Measurements from ENCODE around the gene KIF6.

- TF ChIP-seq, protein P1, sequence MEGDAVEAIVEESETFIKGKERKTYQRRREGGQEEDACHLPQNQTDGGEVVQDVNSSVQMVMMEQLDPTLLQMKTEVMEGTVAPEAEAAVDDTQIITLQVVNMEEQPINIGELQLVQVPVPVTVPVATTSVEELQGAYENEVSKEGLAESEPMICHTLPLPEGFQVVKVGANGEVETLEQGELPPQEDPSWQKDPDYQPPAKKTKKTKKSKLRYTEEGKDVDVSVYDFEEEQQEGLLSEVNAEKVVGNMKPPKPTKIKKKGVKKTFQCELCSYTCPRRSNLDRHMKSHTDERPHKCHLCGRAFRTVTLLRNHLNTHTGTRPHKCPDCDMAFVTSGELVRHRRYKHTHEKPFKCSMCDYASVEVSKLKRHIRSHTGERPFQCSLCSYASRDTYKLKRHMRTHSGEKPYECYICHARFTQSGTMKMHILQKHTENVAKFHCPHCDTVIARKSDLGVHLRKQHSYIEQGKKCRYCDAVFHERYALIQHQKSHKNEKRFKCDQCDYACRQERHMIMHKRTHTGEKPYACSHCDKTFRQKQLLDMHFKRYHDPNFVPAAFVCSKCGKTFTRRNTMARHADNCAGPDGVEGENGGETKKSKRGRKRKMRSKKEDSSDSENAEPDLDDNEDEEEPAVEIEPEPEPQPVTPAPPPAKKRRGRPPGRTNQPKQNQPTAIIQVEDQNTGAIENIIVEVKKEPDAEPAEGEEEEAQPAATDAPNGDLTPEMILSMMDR (conservative IDR thresholded peaks at IDR 0.05; ENCODE audit: low read length), result no peak
- no peak for TF ChIP-seq EZH2phosphoT487 (IDR thresholded peaks at IDR 0.05; ENCODE audit: borderline replicate concordance)
Observed at GRCh38 chr6:39440039-39440426, 285.2 kb downstream of the KIF6 start.

Data from Loucy (cell line).